PC-9 (cell line): Measurements from ENCODE around the gene SPON1. TPM values are rescaled to one million over a fixed set of nuclear protein-coding genes. Genes with fewer than 3 reads are reported as not detected.

ENCODE experiments used
- BruUV-seq: library from RNA; stranded (reverse); fragments of 400-500 nt; replicated peaks from 2 replicates; lab custom pipeline; 2021; lab: Mats Ljungman, UMichigan
- CTCF ChIA-PET: fragments of 300-600 bp; sonication (Branson Sonifier 250); formaldehyde crosslinking; loops from one replicate; lab custom pipeline; 2022; ENCODE audit warnings: antibody characterized with exemption; lab: Charles Lee
- POLR2A ChIA-PET: fragments of 300-600 bp; sonication (Branson Sonifier 250); formaldehyde crosslinking; loops from one replicate; lab custom pipeline; 2022; ENCODE audit warnings: antibody characterized with exemption; ENCODE audit not compliant: unreplicated experiment; lab: Charles Lee
- DNase-seq, 2 experiments: peaks; one replicate each; pipeline versions ENCODE4 v3.0.0 to v3.0.0-alpha.2; 2015 to 2022; ENCODE audit warnings: mixed read lengths in 1 of 2
- H2AFZ ChIP-seq: fragments of 200-600 bp; sonication (generic); 2 replicates; pipeline ENCODE4 v1.8.1; 2017; ENCODE audit warnings: antibody characterized with exemption
- H3F3A ChIP-seq: fragments of 200-600 bp; sonication (generic); 2 replicates; pipeline ENCODE4 v1.8.1; 2017; ENCODE audit warnings: antibody characterized with exemption, mild to moderate bottlenecking, low read depth; ENCODE audit not compliant: insufficient read depth
- H3K27ac ChIP-seq: fragments of 200-600 bp; sonication (generic); 2 replicates; pipeline ENCODE4 v1.6.1; 2016; ENCODE audit warnings: mixed run types
- H3K27me3 ChIP-seq: fragments of 200-600 bp; sonication (generic); 2 replicates; pipeline ENCODE4 v1.6.1; 2016; ENCODE audit warnings: low read depth, mixed run types; ENCODE audit not compliant: insufficient read depth
- H3K36me3 ChIP-seq: fragments of 200-600 bp; sonication (generic); 2 replicates; pipeline ENCODE4 v1.6.1; 2016; ENCODE audit warnings: low read depth, mixed run types
- H3K4me1 ChIP-seq: fragments of 200-600 bp; sonication (generic); replicated peaks from 2 replicates; pipeline ENCODE4 v1.6.1; 2016; ENCODE audit warnings: mixed run types; ENCODE audit not compliant: insufficient read depth
- H3K4me2 ChIP-seq: fragments of 200-600 bp; sonication (generic); 2 replicates; pipeline ENCODE4 v1.6.1; 2017; ENCODE audit warnings: mixed run types
- H3K4me3 ChIP-seq: fragments of 200-600 bp; sonication (generic); 2 replicates; pipeline ENCODE4 v1.6.1; 2016; ENCODE audit warnings: mixed run types
- H3K79me2 ChIP-seq: fragments of 200-600 bp; sonication (generic); 2 replicates; pipeline ENCODE4 v1.6.1; 2017; ENCODE audit warnings: low read depth, mixed run types
- H3K9me2 ChIP-seq: fragments of 200-600 bp; sonication (generic); 2 replicates; pipeline ENCODE4 v1.8.1; 2017; ENCODE audit warnings: mild to moderate bottlenecking; ENCODE audit not compliant: insufficient read depth
- H3K9me3 ChIP-seq: fragments of 200-600 bp; sonication (generic); 2 replicates; pipeline ENCODE4 v1.8.1; 2016; ENCODE audit warnings: low read depth; ENCODE audit not compliant: insufficient read depth
- H4K20me1 ChIP-seq: fragments of 200-600 bp; sonication (generic); 2 replicates; pipeline ENCODE4 v1.8.1; 2017; ENCODE audit not compliant: insufficient read depth
- EZH2 ChIP-seq: fragments of 200-600 bp; sonication (generic); IDR thresholded peaks from 2 replicates; pipeline ENCODE4 v1.8.0; 2017; ENCODE audit warnings: antibody characterized with exemption, low read depth
- intact Hi-C: fragments of 100-400 bp; cut with micrococcal nuclease; formaldehyde crosslinking; loops from one replicate; pipeline ENCODE4 v1.10.0; 2022; ENCODE audit not compliant: unreplicated experiment
- total RNA-seq: library from RNA; stranded (reverse); gene quantifications from 2 replicates; pipeline ENCODE4 v1.2.3, GENCODE V29; 2021
- TF ChIP-seq, protein P1 (sequence below): fragments of 200-600 bp; sonication (generic); conservative IDR thresholded peaks from 2 replicates; pipeline ENCODE4 v1.6.1; 2017; ENCODE audit warnings: mixed run types, antibody characterized with exemption, mild to moderate bottlenecking, moderate library complexity

Gene SPON1
- total RNA-seq, 1 experiment from 2014 or later = 0.70 TPM

DNA sequence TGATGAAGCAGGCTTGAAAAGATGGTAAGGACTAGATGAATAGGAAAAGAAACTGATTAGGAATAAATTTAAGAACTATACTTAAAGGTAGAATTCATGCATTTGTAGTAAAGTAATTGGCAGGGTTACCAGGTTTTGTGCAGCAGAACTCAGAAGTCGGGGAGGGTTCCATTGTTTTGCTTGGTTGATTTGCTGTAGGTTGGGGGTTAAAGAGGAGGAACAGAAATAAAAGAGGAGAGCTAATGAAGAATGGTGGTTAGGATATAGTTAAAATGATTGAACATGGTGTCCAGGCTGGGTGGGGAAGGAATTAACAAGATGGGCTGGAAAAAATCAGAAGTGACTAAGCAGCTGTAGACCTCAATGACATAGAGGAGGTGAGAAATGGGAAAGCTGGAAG is 5.5 kb upstream of the SPON1 start:
- TF ChIP-seq, protein P1, sequence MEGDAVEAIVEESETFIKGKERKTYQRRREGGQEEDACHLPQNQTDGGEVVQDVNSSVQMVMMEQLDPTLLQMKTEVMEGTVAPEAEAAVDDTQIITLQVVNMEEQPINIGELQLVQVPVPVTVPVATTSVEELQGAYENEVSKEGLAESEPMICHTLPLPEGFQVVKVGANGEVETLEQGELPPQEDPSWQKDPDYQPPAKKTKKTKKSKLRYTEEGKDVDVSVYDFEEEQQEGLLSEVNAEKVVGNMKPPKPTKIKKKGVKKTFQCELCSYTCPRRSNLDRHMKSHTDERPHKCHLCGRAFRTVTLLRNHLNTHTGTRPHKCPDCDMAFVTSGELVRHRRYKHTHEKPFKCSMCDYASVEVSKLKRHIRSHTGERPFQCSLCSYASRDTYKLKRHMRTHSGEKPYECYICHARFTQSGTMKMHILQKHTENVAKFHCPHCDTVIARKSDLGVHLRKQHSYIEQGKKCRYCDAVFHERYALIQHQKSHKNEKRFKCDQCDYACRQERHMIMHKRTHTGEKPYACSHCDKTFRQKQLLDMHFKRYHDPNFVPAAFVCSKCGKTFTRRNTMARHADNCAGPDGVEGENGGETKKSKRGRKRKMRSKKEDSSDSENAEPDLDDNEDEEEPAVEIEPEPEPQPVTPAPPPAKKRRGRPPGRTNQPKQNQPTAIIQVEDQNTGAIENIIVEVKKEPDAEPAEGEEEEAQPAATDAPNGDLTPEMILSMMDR = no peak
- TF ChIP-seq EZH2 = no peak
- DNase-seq = no peak
- H3K4me3 ChIP-seq = no peak overlapping the region
- CTCF ChIA-PET = interaction anchor here (1.4 kb wide), 1 partner anchor 191 kb away, joined by 3 read pairs; no protein-coding TSS in a partner anchor
- H4K20me1 ChIP-seq = no peaks in the 10 kb centered on the region
- H3K4me2 ChIP-seq = no peak overlapping the region
- H3K79me2 ChIP-seq = no peaks in the 10 kb centered on the region
- no peaks in the 10 kb centered on the region for H3K9me3 ChIP-seq
- BruUV-seq = no TSS peak
- no peak overlapping the region for H3K27ac ChIP-seq
- no peaks in the 10 kb centered on the region for H3K4me1 ChIP-seq
- no peaks in the 10 kb centered on the region for H3K9me2 ChIP-seq
- no peak overlapping the region for H2AFZ ChIP-seq
- POLR2A ChIA-PET = interaction anchor here (0.7 kb wide), 1 partner anchor 17 kb away, joined by 4 read pairs; no protein-coding TSS in a partner anchor
- no peaks in the 10 kb centered on the region for H3K27me3 ChIP-seq
- H3F3A ChIP-seq = no peaks in the 10 kb centered on the region
- H3K36me3 ChIP-seq = no peaks in the 10 kb centered on the region
- intact Hi-C loops = loop anchor here (1.0 to 5.0 kb wide), 3 partner anchors 185 to 292 kb away; no protein-coding TSS in a partner anchor

DNA sequence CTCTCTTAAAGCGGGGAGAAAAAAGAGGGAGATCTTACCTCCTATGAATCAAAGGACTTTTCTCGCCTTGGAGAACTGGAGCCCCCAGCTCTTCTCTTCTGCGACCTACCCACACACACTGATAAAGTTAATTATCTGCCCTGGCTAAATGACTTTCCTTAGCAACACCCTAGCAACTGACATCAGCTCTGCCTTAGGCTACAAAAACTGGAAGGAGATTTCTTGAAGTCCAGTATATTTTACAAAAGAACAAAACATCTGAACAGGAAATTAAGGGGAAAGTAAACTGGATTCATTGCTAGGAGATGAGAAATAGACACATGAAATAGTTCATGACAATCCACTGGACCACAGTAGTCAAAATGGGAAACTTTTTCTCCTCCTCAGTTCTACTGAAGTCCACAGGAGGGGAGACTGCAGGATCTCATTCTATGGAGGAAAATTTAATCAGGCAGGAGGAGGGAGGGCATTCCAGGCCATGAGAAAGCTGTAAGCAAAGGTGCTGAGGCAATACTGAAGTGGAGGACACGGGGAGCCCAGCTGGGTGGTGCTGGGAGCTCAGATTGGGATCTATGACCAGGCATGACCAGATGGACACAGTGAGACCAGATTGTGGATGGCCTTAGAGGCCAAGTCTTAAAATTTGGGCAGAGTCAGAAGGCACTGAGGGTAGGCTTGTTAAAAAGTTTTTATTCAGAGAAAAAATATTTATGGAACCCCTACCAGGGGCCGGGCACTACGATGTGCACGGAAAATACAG is 3.7 kb upstream of the SPON1 start:
- H3K9me3 ChIP-seq = no peaks in the 10 kb centered on the region
- H3K9me2 ChIP-seq = no peaks in the 10 kb centered on the region
- no peak for DNase-seq
- CTCF ChIA-PET = no interaction called here
- H3F3A ChIP-seq = no peaks in the 10 kb centered on the region
- H2AFZ ChIP-seq = no peak overlapping the region
- H3K27me3 ChIP-seq = no peaks in the 10 kb centered on the region
- no peaks in the 10 kb centered on the region for H3K4me1 ChIP-seq
- TF ChIP-seq, protein P1 = no peak
- TF ChIP-seq EZH2 = no peak
- no peak overlapping the region for H3K27ac ChIP-seq
- H3K36me3 ChIP-seq = no peaks in the 10 kb centered on the region
- H3K4me2 ChIP-seq = no peak overlapping the region
- no peaks in the 10 kb centered on the region for H3K79me2 ChIP-seq
- POLR2A ChIA-PET = no interaction called here
- BruUV-seq = no TSS peak
- H4K20me1 ChIP-seq = no peaks in the 10 kb centered on the region
- no peak overlapping the region for H3K4me3 ChIP-seq
- intact Hi-C loops = loop anchor here (5.0 kb wide), 2 partner anchors 187 to 188 kb away; no protein-coding TSS in a partner anchor

DNA sequence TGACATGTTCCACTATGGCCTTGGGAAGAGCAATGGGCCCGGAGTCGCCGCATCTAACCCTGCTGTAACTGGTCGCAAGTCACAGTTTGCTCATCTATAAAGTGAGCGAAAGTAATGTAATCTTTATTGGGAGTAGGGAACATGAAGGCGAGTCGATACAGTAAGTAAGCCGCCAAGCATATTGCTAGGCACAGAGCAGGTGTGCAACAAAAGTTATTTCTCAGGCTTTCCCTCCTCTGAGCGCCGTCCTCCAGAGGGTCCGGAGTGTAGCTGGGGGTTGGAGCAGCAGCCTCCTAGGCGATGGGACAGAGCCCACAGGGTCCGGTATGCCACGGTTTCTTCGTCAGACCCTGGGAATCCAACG is 343 bp upstream of the SPON1 start:
- no peaks in the 10 kb centered on the region for H3K9me3 ChIP-seq
- no peak overlapping the region for H3K27ac ChIP-seq
- intact Hi-C loops = no loop called here
- H3F3A ChIP-seq = no peaks in the 10 kb centered on the region
- H3K4me1 ChIP-seq = no peaks in the 10 kb centered on the region
- ChIA-PET POLR2A (no interaction called here), CTCF (no interaction called here)
- H3K4me2 ChIP-seq = no peak overlapping the region
- H3K36me3 ChIP-seq = no peaks in the 10 kb centered on the region
- no peak overlapping the region for H2AFZ ChIP-seq
- no peaks in the 10 kb centered on the region for H3K27me3 ChIP-seq
- H4K20me1 ChIP-seq = no peaks in the 10 kb centered on the region
- H3K9me2 ChIP-seq = no peaks in the 10 kb centered on the region
- no peaks in the 10 kb centered on the region for H3K79me2 ChIP-seq
- BruUV-seq = no TSS peak
- H3K4me3 ChIP-seq = no peak overlapping the region
- DNase-seq = no peak
- no peak for TF ChIP-seq EZH2
- TF ChIP-seq, protein P1 = no peak
